Upper lobe of left lung (tissue), 4 donors: ENCODE measurements around the gene BRI3BP.

Source experiments
- POLR2A ChIP-seq, 4 donors: fragments of 450-650 bp; IDR thresholded peaks; one replicate each; pipeline ENCODE4 v1.5.1; 2016 to 2017; ENCODE audit warnings: antibody characterized with exemption in 4 of 4, mild to moderate bottlenecking in 2 of 4
- POLR2AphosphoS5 ChIP-seq, 2 donors: sonication (generic); formaldehyde crosslinking; IDR thresholded peaks; one replicate each; pipeline ENCODE4 v1.5.1; 2017; ENCODE audit warnings: antibody characterized with exemption in 2 of 2
- TF ChIP-seq, protein P1 (sequence below), 6 experiments: fragments of 450-650 bp in 4 of 6; fragments of 200-600 bp in 2 of 6; sonication (generic) in 2 of 6; IDR thresholded peaks; one replicate each; pipeline ENCODE4 v1.5.1; 2016 to 2019; ENCODE audit warnings: antibody characterized with exemption in 6 of 6

DNA sequence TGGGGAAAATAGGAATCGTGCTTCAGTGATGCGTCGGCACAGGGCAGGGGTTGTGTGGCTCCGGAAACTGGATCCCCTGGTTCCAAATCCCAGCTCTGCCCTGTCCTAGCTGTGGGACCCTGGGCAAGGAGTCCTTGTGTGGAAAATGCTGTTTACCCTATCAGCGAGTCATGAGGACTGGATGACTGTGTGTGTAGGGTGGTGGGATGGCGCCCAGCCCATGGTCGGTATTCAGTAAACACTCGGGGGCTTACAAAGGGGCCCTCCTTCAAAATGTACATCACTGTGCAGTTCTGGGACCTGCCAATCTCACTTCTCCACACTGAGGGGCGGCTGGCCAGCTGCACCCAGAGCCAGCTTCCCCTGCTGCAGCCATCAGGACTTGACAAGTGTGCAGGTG, 24.4 kb downstream of the BRI3BP start:
- no peak for TF ChIP-seq POLR2AphosphoS5 (IDR thresholded peaks at IDR 0.05)
- TF ChIP-seq, protein P1, sequence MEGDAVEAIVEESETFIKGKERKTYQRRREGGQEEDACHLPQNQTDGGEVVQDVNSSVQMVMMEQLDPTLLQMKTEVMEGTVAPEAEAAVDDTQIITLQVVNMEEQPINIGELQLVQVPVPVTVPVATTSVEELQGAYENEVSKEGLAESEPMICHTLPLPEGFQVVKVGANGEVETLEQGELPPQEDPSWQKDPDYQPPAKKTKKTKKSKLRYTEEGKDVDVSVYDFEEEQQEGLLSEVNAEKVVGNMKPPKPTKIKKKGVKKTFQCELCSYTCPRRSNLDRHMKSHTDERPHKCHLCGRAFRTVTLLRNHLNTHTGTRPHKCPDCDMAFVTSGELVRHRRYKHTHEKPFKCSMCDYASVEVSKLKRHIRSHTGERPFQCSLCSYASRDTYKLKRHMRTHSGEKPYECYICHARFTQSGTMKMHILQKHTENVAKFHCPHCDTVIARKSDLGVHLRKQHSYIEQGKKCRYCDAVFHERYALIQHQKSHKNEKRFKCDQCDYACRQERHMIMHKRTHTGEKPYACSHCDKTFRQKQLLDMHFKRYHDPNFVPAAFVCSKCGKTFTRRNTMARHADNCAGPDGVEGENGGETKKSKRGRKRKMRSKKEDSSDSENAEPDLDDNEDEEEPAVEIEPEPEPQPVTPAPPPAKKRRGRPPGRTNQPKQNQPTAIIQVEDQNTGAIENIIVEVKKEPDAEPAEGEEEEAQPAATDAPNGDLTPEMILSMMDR (IDR thresholded peaks at IDR 0.05), result no peak
- no peak for TF ChIP-seq POLR2A (IDR thresholded peaks at IDR 0.05)
